ENCODE data around the gene CHCHD6. TPM values are rescaled to one million over a fixed set of nuclear protein-coding genes. Genes with fewer than 3 reads are reported as not detected.

The CHCHD6 gene
- total and polyA plus RNA-seq, 2 of the 4 experiments (the other 2 are of a cell fraction), result 18.8 to 28.9 TPM

- Histone ChIP-seq H3K4me2 (ENCODE audit: low read depth, low read length) (no peak overlapping the region), H3K9ac (ENCODE audit: low read depth, low read length) (no peak overlapping the region), H4K8ac (ENCODE audit: low read depth in 2 of 2, low read length in 2 of 2) (no peak overlapping the region), H3K79me1 (ENCODE audit: low read depth in 1 of 2, low read length in 2 of 2) (no peaks in the 10 kb centered on the region), H2BK120ac (ENCODE audit: low read depth, low read length) (no peak overlapping the region), H2BK15ac (ENCODE audit: low read depth, low read length) (no peak overlapping the region), H2AK5ac (ENCODE audit: low read depth, low read length) (no peak overlapping the region), H2BK20ac (ENCODE audit: low read depth, low read length) (no peak overlapping the region), H3K56ac (ENCODE audit: extremely low read depth, insufficient read depth, low read length) (no peak overlapping the region), H3K36me3 (ENCODE audit: control insufficient read depth, insufficient read depth, low read length) (no peaks in the 10 kb centered on the region), H3K18ac (ENCODE audit: low read depth, low read length) (no peak overlapping the region), H3K14ac (replicated peaks; ENCODE audit: low read depth, low read length) (no peak overlapping the region; the same call in 1 of the 2 replicates), H4K91ac (ENCODE audit: insufficient read depth, low read depth, low read length) (no peak overlapping the region), H3K9me3 (ENCODE audit: control insufficient read depth, insufficient read depth, low read length) (no peaks in the 10 kb centered on the region), H2AK9ac (replicated peaks; ENCODE audit: low read depth, low read length, poor library complexity) (no peak overlapping the region), H3K4ac (ENCODE audit: low read depth, low read length) (no peak overlapping the region), H3K4me3 (ENCODE audit: insufficient read depth, low read depth, low read length) (no peak overlapping the region), H4K5ac (ENCODE audit: low read depth, low read length) (no peak overlapping the region), H2BK5ac (ENCODE audit: low read depth, low read length, poor library complexity, severe bottlenecking) (no peak overlapping the region), H3K4me1 (ENCODE audit: control insufficient read depth, insufficient read depth, low read length) (peaks cover 2% of the 10 kb centered on the region), H3K9me1 (ENCODE audit: insufficient read depth, low read length) (no peaks in the 10 kb centered on the region), H3K27me3 (ENCODE audit: control insufficient read depth, insufficient read depth, low read length) (no peaks in the 10 kb centered on the region), H2AFZ (replicated peaks; ENCODE audit: low read length, poor library complexity) (no peak overlapping the region), H3K27ac (ENCODE audit: insufficient read depth, low read length) (no peak overlapping the region), H4K20me1 (ENCODE audit: insufficient read depth, low read length) (no peaks in the 10 kb centered on the region), H3K23ac (ENCODE audit: low read depth, low read length) (no peak overlapping the region)
- in situ Hi-C loops (cut with MboI; ENCODE audit: low sequenced_read_pairs) (no loop called here), intact Hi-C loops (cut with micrococcal nuclease) (no loop called here), dilution Hi-C loops (cut with HindIII; ENCODE audit: low sequenced_read_pairs, unreplicated experiment) (no loop called here)
- TF ChIP-seq RAD21 (IDR thresholded peaks at IDR 0.05; ENCODE audit: low read length), result no peak
- TF ChIP-seq MAZ (IDR thresholded peaks at IDR 0.05; ENCODE audit: borderline replicate concordance, low read depth, low read length), result no peak
- no peak for TF ChIP-seq RFX5 (IDR thresholded peaks at IDR 0.05; ENCODE audit: low read depth, low read length)
- TF ChIP-seq USF2 (IDR thresholded peaks at IDR 0.05; ENCODE audit: low read depth, low read length), result no peak
- ATAC-seq (ENCODE audit: low read depth), result no peak
- WGBS, 2 experiments (ENCODE audit: extremely low coverage in 2 of 2, insufficient read length in 1 of 2), result no CpG with 5 or more reads among the region's 4 CpGs
- ChIA-PET CTCF (interaction anchor here (1.5 kb wide), 1 partner anchor 10 kb away, joined by 3 read pairs; no protein-coding TSS in a partner anchor), POLR2A (ENCODE audit: unreplicated experiment) (no interaction called here)
- peak; percentile 40 for DNase-seq
- no TSS peak for BruUV-seq (replicated peaks)
These were observed 103.8 kb downstream of the CHCHD6 start for GRCh38 chr3:126807795-126808194.

Measured in IMR-90 (cell line).